K562 (cell line): ENCODE measurements around the gene OTUD5. TPM values are rescaled to one million over a fixed set of nuclear protein-coding genes. Genes with fewer than 3 reads are reported as not detected.
A peak's percentile ranks its signal among the peaks of the same experiment; 100 is the strongest.

ENCODE experiments used
- ATAC-seq: fragments of 200-7000 bp; cut with Tn5 transposase; 3 replicates; pipeline ENCODE4 v1.9.1; 2020; ENCODE audit warnings: moderate library complexity
- BruUV-seq: library from RNA; stranded (reverse); fragments of 400-500 nt; replicated peaks from 2 replicates; lab custom pipeline; 2021; lab: Mats Ljungman, UMichigan
- CTCF ChIA-PET: fragments of 300-600 bp; formaldehyde crosslinking; extraction: SDS; loops from one replicate; lab custom pipeline; 2021; ENCODE audit warnings: low intra/inter-chr PET ratio; lab: Yijun Ruan, JAX
- POLR2A ChIA-PET: fragments of 300-600, 350-650 bp; sonication (Branson Sonifier 250); formaldehyde crosslinking; extraction: SDS; loops from one replicate; lab custom pipeline; 2021; ENCODE audit warnings: antibody characterized with exemption, inconsistent platforms; lab: Yijun Ruan, JAX
- DNase-seq, 4 experiments: peaks; one replicate each; pipeline versions ENCODE4 v3.0.0 to v3.0.0-alpha.2; 2011 to 2018; ENCODE audit warnings: low spot score in 3 of 4, mixed read lengths in 3 of 4; ENCODE audit errors: extremely low read depth in 1 of 4
- FAIRE-seq: peaks from 2 replicates; lab custom pipeline; 2011; peaks lifted over from hg19 to GRCh38; lab: Jason Lieb, UNC
- H2AFZ ChIP-seq: 2 replicates; pipeline ENCODE4 v1.6.0; 2011; ENCODE audit warnings: low read depth, low read length, control low read depth, inconsistent platforms
- H3K27ac ChIP-seq: fragments of 200-600 bp; 3 replicates; pipeline ENCODE4 v1.8.0; 2011; ENCODE audit warnings: low read depth, mild to moderate bottlenecking, control low read depth, inconsistent platforms, low read length, moderate library complexity, mixed read lengths; ENCODE audit errors: extremely low read depth
- H3K27me3 ChIP-seq, 2 experiments: fragments of 300-600 bp in 1 of 2; 2 replicates in 1 of 2; 3 replicates in 1 of 2; pipeline versions ENCODE4 v1.6.0 to v1.8.0; 2011; ENCODE audit warnings: inconsistent platforms in 2 of 2, low read length in 2 of 2, mild to moderate bottlenecking in 1 of 2, mixed read lengths in 1 of 2, moderate library complexity in 1 of 2; ENCODE audit not compliant: control insufficient read depth in 2 of 2, insufficient read depth in 2 of 2
- H3K36me3 ChIP-seq: fragments of 300-600 bp; 3 replicates; pipeline ENCODE4 v1.8.0; 2011; ENCODE audit warnings: mild to moderate bottlenecking, low read length, inconsistent platforms; ENCODE audit not compliant: control insufficient read depth, insufficient read depth
- H3K4me1 ChIP-seq, 2 experiments: fragments of 200-600 bp in 1 of 2; replicated peaks in 1 of 2; 2 replicates in 1 of 2; 3 replicates in 1 of 2; pipeline versions ENCODE4 v1.5.1 to v1.8.0; 2011; ENCODE audit warnings: inconsistent platforms in 2 of 2, low read length in 2 of 2, mild to moderate bottlenecking in 1 of 2, mixed read lengths in 1 of 2, moderate library complexity in 1 of 2; ENCODE audit not compliant: control insufficient read depth in 2 of 2, insufficient read depth in 2 of 2
- H3K4me2 ChIP-seq: 2 replicates; pipeline ENCODE4 v1.6.1; 2011; ENCODE audit warnings: low read length, control low read depth, inconsistent platforms, mixed read lengths; ENCODE audit not compliant: insufficient read depth
- H3K4me3 ChIP-seq: fragments of 200-600 bp; sonication (generic), shearing (Covaris generic); 2 replicates; pipeline ENCODE4 v1.5.1; 2016; ENCODE audit warnings: control low read depth, inconsistent platforms
- H3K79me2 ChIP-seq: fragments of 200-600 bp; 3 replicates; pipeline ENCODE4 v1.8.0; 2011; ENCODE audit warnings: low read length, inconsistent platforms; ENCODE audit not compliant: control insufficient read depth, insufficient read depth
- H3K9ac ChIP-seq, 2 experiments: 2 replicates each; pipeline versions ENCODE4 v1.6.0 to v1.6.1; 2011; ENCODE audit warnings: low read depth in 2 of 2, low read length in 2 of 2, control low read depth in 1 of 2, inconsistent platforms in 1 of 2, mild to moderate bottlenecking in 1 of 2, mixed read lengths in 1 of 2; ENCODE audit not compliant: insufficient read depth in 1 of 2
- H3K9me1 ChIP-seq: one replicate; pipeline ENCODE4 v1.6.0; 2011; ENCODE audit warnings: inconsistent platforms, mild to moderate bottlenecking, low read length, moderate library complexity; ENCODE audit not compliant: control insufficient read depth, insufficient read depth
- H3K9me3 ChIP-seq: replicated peaks from 2 replicates; pipeline ENCODE4 v1.5.1; 2011; ENCODE audit warnings: low read depth, low read length, inconsistent platforms; ENCODE audit not compliant: control insufficient read depth, insufficient read depth
- H4K20me1 ChIP-seq: replicated peaks from 2 replicates; pipeline ENCODE4 v1.6.1; 2011; ENCODE audit warnings: low read length, inconsistent platforms, mixed read lengths; ENCODE audit not compliant: control insufficient read depth, insufficient read depth
- ATF4 ChIP-seq: fragments of 450-650 bp; formaldehyde crosslinking; IDR thresholded peaks from 2 replicates; pipeline ENCODE4 v1.4.0; 2022; ENCODE audit warnings: mild to moderate bottlenecking, moderate library complexity
- EGR1 ChIP-seq: fragments of 450-650 bp; conservative IDR thresholded peaks from 2 replicates; pipeline ENCODE4 v1.6.1; 2017; ENCODE audit warnings: mild to moderate bottlenecking
- EWSR1 ChIP-seq: fragments of 450-650 bp; IDR thresholded peaks from 2 replicates; pipeline ENCODE4 v1.6.1; 2018; ENCODE audit warnings: borderline replicate concordance, mild to moderate bottlenecking, low read depth, moderate library complexity; ENCODE audit not compliant: partially characterized antibody
- NFYB ChIP-seq: IDR thresholded peaks from 2 replicates; pipeline ENCODE4 v1.6.1; 2011; ENCODE audit warnings: mild to moderate bottlenecking, moderate library complexity; ENCODE audit not compliant: insufficient read length; ENCODE audit errors: extremely low read depth
- POLR2A ChIP-seq: fragments of 450-650 bp; conservative IDR thresholded peaks from 2 replicates; pipeline ENCODE4 v1.6.1; 2016
- ZBTB40 ChIP-seq, 2 experiments: fragments of 450-650 bp in 1 of 2; sonication (generic) in 1 of 2; formaldehyde crosslinking in 1 of 2; IDR thresholded peaks; 2 replicates each; pipeline versions ENCODE4 v1.7.1 to v1.9.0; 2016 to 2022; ENCODE audit warnings: inconsistent platforms in 1 of 2, mild to moderate bottlenecking in 1 of 2, missing genetic modification reagents in 1 of 2
- ZFP36 ChIP-seq: fragments of 150-350 bp; IDR thresholded peaks from 2 replicates; pipeline ENCODE4 v1.6.1; 2018; ENCODE audit warnings: low read length, low read depth; ENCODE audit not compliant: partially characterized antibody
- WGBS: fragments of 100-300 bp; shearing (Covaris generic); methylation state at CpG from one replicate; pipeline ENCODE4 v1.1.6; 2016; ENCODE audit warnings: low coverage, mixed read lengths; ENCODE audit not compliant: insufficient coverage; ENCODE audit errors: missing lambda C conversion rate; 5-methylcytosine and 5-hydroxymethylcytosine counted together
- in situ Hi-C: fragments of 300-500 bp; cut with MboI; formaldehyde crosslinking; loops from 4 replicates; pipeline ENCODE4 v1.15.0; 2018; ENCODE audit warnings: inconsistent platforms, mixed read lengths
- intact Hi-C: fragments of 100-400 bp; cut with micrococcal nuclease; formaldehyde crosslinking; loops from 2 replicates; pipeline ENCODE4 v1.14.2; 2022
- polyA plus RNA-seq, 8 experiments: library from polyadenylated mRNA; depleted of rRNA in 4 of 8; stranded (reverse) in 5 of 8; unstranded in 3 of 8; fragments of >200 nt; fragmentation: Nextera tagmentation in 2 of 8; fragmentation: Illumina TruSeq in 1 of 8; extraction: Ambion mirVana in 2 of 8; extraction: Trizol in 1 of 8; gene quantifications; 2 replicates each; pipeline versions ENCODE4 v1.2.1 to v1.2.3, GENCODE V29; 2011 to 2014; ENCODE audit warnings: inconsistent platforms in 1 of 8, missing spikeins in 1 of 8
- total RNA-seq, 7 experiments: library from RNA; depleted of rRNA in 6 of 7; stranded (reverse); fragments of >200 nt in 6 of 7; fragmentation: Illumina TruSeq in 2 of 7; extraction: Trizol in 2 of 7; gene quantifications; 2 replicates each; pipeline versions ENCODE4 v1.2.1 to v1.2.3, GENCODE V29; 2011 to 2021; ENCODE audit warnings: low replicate concordance in 1 of 7
- TF ChIP-seq, protein P1 (sequence below): fragments of 450-650 bp; IDR thresholded peaks from 2 replicates; pipeline ENCODE4 v1.6.1; 2016; ENCODE audit warnings: mild to moderate bottlenecking

The OTUD5 gene
- total and polyA plus RNA-seq, 9 of the 15 experiments (the other 6 are each of a cell fraction or from before 2014, with no cell fraction given) = 3.6 to 102 (median 59.0) TPM

- Histone ChIP-seq H3K36me3 (peaks cover 27% of the 10 kb centered on the region; the same call in 2 of the 3 replicates), H3K9me1 (no peaks in the 10 kb centered on the region), H4K20me1 (0 out of 2 replicates have a peak, but pooled peaks cover 6% of the 10 kb centered on the region), H3K4me2 (peak overlapping the region; percentile 90), H3K27me3 (no peaks in the 10 kb centered on the region), H3K4me1 (peaks cover 6 to 28% of the 10 kb centered on the region in 2 experiments; a peak in 4 of 5 replicates), H3K9me3 (no peaks in the 10 kb centered on the region), H3K9ac (peak overlapping the region; percentile 53 to 85), H3K79me2 (peaks cover 13% of the 10 kb centered on the region), H3K4me3 (peak overlapping the region; percentile 61), H3K27ac (peak overlapping the region; percentile 55; the same call in 1 of the 3 replicates), H2AFZ (peak overlapping the region; percentile 74)
- intact Hi-C loops (no loop called here), in situ Hi-C loops (no loop called here)
- FAIRE-seq = peak; percentile 67
- peak in 1 of 4 experiments; percentile 26 for DNase-seq
- ChIA-PET POLR2A (interaction anchor here (0.6 to 2.0 kb wide), 2 partner anchors 15 to 105 kb away, joined by 3 to 6 read pairs; no protein-coding TSS in a partner anchor), CTCF (no interaction called here)
- no TSS peak for BruUV-seq
- 19% methylated on average over 13 of the region's 15 CpGs for WGBS
- ATAC-seq = peak; percentile 6
- TF ChIP-seq EGR1 (peak; percentile 35), ZFP36 (no peak), NFYB (no peak), ZBTB40 (IDR thresholded peaks at IDR 0.05) (no peak), ZBTB40 (CRISPR knock-in tag; IDR thresholded peaks at IDR 0.05) (no peak), POLR2A (0 out of 2 replicates have a peak, but pooled peaks have one; percentile 4), ATF4 (no peak), EWSR1 (no peak)
- TF ChIP-seq, protein P1, sequence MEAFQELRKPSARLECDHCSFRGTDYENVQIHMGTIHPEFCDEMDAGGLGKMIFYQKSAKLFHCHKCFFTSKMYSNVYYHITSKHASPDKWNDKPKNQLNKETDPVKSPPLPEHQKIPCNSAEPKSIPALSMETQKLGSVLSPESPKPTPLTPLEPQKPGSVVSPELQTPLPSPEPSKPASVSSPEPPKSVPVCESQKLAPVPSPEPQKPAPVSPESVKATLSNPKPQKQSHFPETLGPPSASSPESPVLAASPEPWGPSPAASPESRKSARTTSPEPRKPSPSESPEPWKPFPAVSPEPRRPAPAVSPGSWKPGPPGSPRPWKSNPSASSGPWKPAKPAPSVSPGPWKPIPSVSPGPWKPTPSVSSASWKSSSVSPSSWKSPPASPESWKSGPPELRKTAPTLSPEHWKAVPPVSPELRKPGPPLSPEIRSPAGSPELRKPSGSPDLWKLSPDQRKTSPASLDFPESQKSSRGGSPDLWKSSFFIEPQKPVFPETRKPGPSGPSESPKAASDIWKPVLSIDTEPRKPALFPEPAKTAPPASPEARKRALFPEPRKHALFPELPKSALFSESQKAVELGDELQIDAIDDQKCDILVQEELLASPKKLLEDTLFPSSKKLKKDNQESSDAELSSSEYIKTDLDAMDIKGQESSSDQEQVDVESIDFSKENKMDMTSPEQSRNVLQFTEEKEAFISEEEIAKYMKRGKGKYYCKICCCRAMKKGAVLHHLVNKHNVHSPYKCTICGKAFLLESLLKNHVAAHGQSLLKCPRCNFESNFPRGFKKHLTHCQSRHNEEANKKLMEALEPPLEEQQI = no peak
These were observed 67.0 kb downstream of the OTUD5 start for GRCh38 chrX:48890296-48890925.
